Uterus (tissue), 2 donors: Measurements from ENCODE around the gene SRXN1.

Experiments used
- POLR2A ChIP-seq, 2 donors: fragments of 450-650 bp; IDR thresholded peaks; one replicate each; pipeline ENCODE4 v1.6.1; 2016; ENCODE audit warnings: antibody characterized with exemption in 2 of 2, mild to moderate bottlenecking in 1 of 2, moderate library complexity in 1 of 2
- TF ChIP-seq, protein P1 (sequence below), 4 experiments: fragments of 200-600 bp in 2 of 4; fragments of 450-650 bp in 2 of 4; sonication (generic) in 2 of 4; IDR thresholded peaks; one replicate each; pipeline ENCODE4 v1.5.1; 2016 to 2019; ENCODE audit warnings: antibody characterized with exemption in 4 of 4, mild to moderate bottlenecking in 2 of 4, moderate library complexity in 1 of 4

DNA sequence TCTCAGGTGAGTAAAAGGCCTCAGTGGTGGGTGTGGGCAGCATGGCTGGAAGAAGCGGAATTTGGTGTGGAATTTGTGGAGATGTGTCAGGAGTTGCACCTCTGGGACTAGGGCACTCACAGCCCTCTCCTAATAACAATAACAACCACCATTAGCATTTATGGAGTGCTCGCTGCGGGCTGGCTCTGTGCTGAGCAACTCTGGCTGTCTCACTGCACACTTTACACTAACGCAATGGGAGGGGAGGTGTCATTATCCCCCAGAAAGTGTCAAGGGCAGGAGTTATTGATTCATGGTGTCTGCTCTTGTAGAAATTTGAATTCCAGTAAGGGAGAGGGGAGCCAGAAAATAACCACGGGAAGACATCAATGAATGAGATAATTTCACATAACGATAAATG is 45.3 kb upstream of the SRXN1 start:
- TF ChIP-seq, protein P1, sequence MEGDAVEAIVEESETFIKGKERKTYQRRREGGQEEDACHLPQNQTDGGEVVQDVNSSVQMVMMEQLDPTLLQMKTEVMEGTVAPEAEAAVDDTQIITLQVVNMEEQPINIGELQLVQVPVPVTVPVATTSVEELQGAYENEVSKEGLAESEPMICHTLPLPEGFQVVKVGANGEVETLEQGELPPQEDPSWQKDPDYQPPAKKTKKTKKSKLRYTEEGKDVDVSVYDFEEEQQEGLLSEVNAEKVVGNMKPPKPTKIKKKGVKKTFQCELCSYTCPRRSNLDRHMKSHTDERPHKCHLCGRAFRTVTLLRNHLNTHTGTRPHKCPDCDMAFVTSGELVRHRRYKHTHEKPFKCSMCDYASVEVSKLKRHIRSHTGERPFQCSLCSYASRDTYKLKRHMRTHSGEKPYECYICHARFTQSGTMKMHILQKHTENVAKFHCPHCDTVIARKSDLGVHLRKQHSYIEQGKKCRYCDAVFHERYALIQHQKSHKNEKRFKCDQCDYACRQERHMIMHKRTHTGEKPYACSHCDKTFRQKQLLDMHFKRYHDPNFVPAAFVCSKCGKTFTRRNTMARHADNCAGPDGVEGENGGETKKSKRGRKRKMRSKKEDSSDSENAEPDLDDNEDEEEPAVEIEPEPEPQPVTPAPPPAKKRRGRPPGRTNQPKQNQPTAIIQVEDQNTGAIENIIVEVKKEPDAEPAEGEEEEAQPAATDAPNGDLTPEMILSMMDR (IDR thresholded peaks at IDR 0.05) = no peak
- no peak for TF ChIP-seq POLR2A (IDR thresholded peaks at IDR 0.05)
